K562 (cell line): ENCODE results near the gene VPS35. TPM values are rescaled to one million over a fixed set of nuclear protein-coding genes. Genes with fewer than 3 reads are reported as not detected.
A peak's percentile ranks its signal among the peaks of the same experiment; 100 is the strongest.

Source experiments
- ATAC-seq: fragments of 200-7000 bp; cut with Tn5 transposase; 3 replicates; pipeline ENCODE4 v1.9.1; 2020; ENCODE audit warnings: moderate library complexity
- BruUV-seq: library from RNA; stranded (reverse); fragments of 400-500 nt; replicated peaks from 2 replicates; lab custom pipeline; 2021; lab: Mats Ljungman, UMichigan
- CTCF ChIA-PET: fragments of 300-600 bp; formaldehyde crosslinking; extraction: SDS; loops from one replicate; lab custom pipeline; 2021; ENCODE audit warnings: low intra/inter-chr PET ratio; lab: Yijun Ruan, JAX
- POLR2A ChIA-PET: fragments of 300-600, 350-650 bp; sonication (Branson Sonifier 250); formaldehyde crosslinking; extraction: SDS; loops from one replicate; lab custom pipeline; 2021; ENCODE audit warnings: antibody characterized with exemption, inconsistent platforms; lab: Yijun Ruan, JAX
- DNase-seq, 4 experiments: peaks; one replicate each; pipeline versions ENCODE4 v3.0.0 to v3.0.0-alpha.2; 2011 to 2018; ENCODE audit warnings: low spot score in 3 of 4, mixed read lengths in 3 of 4; ENCODE audit errors: extremely low read depth in 1 of 4
- FAIRE-seq: peaks from 2 replicates; lab custom pipeline; 2011; peaks lifted over from hg19 to GRCh38; lab: Jason Lieb, UNC
- H2AFZ ChIP-seq: 2 replicates; pipeline ENCODE4 v1.6.0; 2011; ENCODE audit warnings: low read depth, low read length, control low read depth, inconsistent platforms
- H3K27ac ChIP-seq: fragments of 200-600 bp; 3 replicates; pipeline ENCODE4 v1.8.0; 2011; ENCODE audit warnings: low read depth, mild to moderate bottlenecking, control low read depth, inconsistent platforms, low read length, moderate library complexity, mixed read lengths; ENCODE audit errors: extremely low read depth
- H3K27me3 ChIP-seq, 2 experiments: fragments of 300-600 bp in 1 of 2; 2 replicates in 1 of 2; 3 replicates in 1 of 2; pipeline versions ENCODE4 v1.6.0 to v1.8.0; 2011; ENCODE audit warnings: inconsistent platforms in 2 of 2, low read length in 2 of 2, mild to moderate bottlenecking in 1 of 2, mixed read lengths in 1 of 2, moderate library complexity in 1 of 2; ENCODE audit not compliant: control insufficient read depth in 2 of 2, insufficient read depth in 2 of 2
- H3K36me3 ChIP-seq: fragments of 300-600 bp; 3 replicates; pipeline ENCODE4 v1.8.0; 2011; ENCODE audit warnings: mild to moderate bottlenecking, low read length, inconsistent platforms; ENCODE audit not compliant: control insufficient read depth, insufficient read depth
- H3K4me1 ChIP-seq, 2 experiments: fragments of 200-600 bp in 1 of 2; replicated peaks in 1 of 2; 2 replicates in 1 of 2; 3 replicates in 1 of 2; pipeline versions ENCODE4 v1.5.1 to v1.8.0; 2011; ENCODE audit warnings: inconsistent platforms in 2 of 2, low read length in 2 of 2, mild to moderate bottlenecking in 1 of 2, mixed read lengths in 1 of 2, moderate library complexity in 1 of 2; ENCODE audit not compliant: control insufficient read depth in 2 of 2, insufficient read depth in 2 of 2
- H3K4me2 ChIP-seq: 2 replicates; pipeline ENCODE4 v1.6.1; 2011; ENCODE audit warnings: low read length, control low read depth, inconsistent platforms, mixed read lengths; ENCODE audit not compliant: insufficient read depth
- H3K4me3 ChIP-seq: fragments of 200-600 bp; sonication (generic), shearing (Covaris generic); 2 replicates; pipeline ENCODE4 v1.5.1; 2016; ENCODE audit warnings: control low read depth, inconsistent platforms
- H3K79me2 ChIP-seq: fragments of 200-600 bp; 3 replicates; pipeline ENCODE4 v1.8.0; 2011; ENCODE audit warnings: low read length, inconsistent platforms; ENCODE audit not compliant: control insufficient read depth, insufficient read depth
- H3K9ac ChIP-seq, 2 experiments: 2 replicates each; pipeline versions ENCODE4 v1.6.0 to v1.6.1; 2011; ENCODE audit warnings: low read depth in 2 of 2, low read length in 2 of 2, control low read depth in 1 of 2, inconsistent platforms in 1 of 2, mild to moderate bottlenecking in 1 of 2, mixed read lengths in 1 of 2; ENCODE audit not compliant: insufficient read depth in 1 of 2
- H3K9me1 ChIP-seq: one replicate; pipeline ENCODE4 v1.6.0; 2011; ENCODE audit warnings: inconsistent platforms, mild to moderate bottlenecking, low read length, moderate library complexity; ENCODE audit not compliant: control insufficient read depth, insufficient read depth
- H3K9me3 ChIP-seq: replicated peaks from 2 replicates; pipeline ENCODE4 v1.5.1; 2011; ENCODE audit warnings: low read depth, low read length, inconsistent platforms; ENCODE audit not compliant: control insufficient read depth, insufficient read depth
- H4K20me1 ChIP-seq: replicated peaks from 2 replicates; pipeline ENCODE4 v1.6.1; 2011; ENCODE audit warnings: low read length, inconsistent platforms, mixed read lengths; ENCODE audit not compliant: control insufficient read depth, insufficient read depth
- CREM ChIP-seq: IDR thresholded peaks from 2 replicates; pipeline ENCODE4 v1.6.1; 2014; ENCODE audit warnings: antibody characterized with exemption, low read depth
- DACH1 ChIP-seq: fragments of 450-650 bp; IDR thresholded peaks from 2 replicates; pipeline ENCODE4 v1.6.1; 2018; ENCODE audit not compliant: partially characterized antibody
- GTF2B ChIP-seq: IDR thresholded peaks from 2 replicates; pipeline ENCODE4 v1.6.1; 2011; ENCODE audit not compliant: insufficient read length; ENCODE audit errors: extremely low read depth
- HSF4 ChIP-seq: fragments of 250-450 bp; sonication (Bioruptor Pico); IDR thresholded peaks from 2 replicates; pipeline ENCODE4 v2.1.2; 2022; ENCODE audit warnings: mild to moderate bottlenecking, moderate library complexity, borderline replicate concordance
- PTTG1 ChIP-seq: fragments of 450-650 bp; IDR thresholded peaks from 2 replicates; pipeline ENCODE4 v1.6.1; 2016; ENCODE audit warnings: low read depth, mild to moderate bottlenecking, missing genetic modification characterization, missing compliant biosample characterization
- ZNF318 ChIP-seq, 2 experiments: fragments of 450-650 bp; IDR thresholded peaks; 2 replicates each; pipeline ENCODE4 v1.6.1; 2016; ENCODE audit warnings: mild to moderate bottlenecking in 2 of 2, borderline replicate concordance in 1 of 2, low read depth in 1 of 2, moderate library complexity in 1 of 2
- ZNF445 ChIP-seq: fragments of 250-450 bp; sonication (Bioruptor Pico); IDR thresholded peaks from 2 replicates; pipeline ENCODE4 v1.4.0; 2020; ENCODE audit warnings: low read depth, mild to moderate bottlenecking, moderate library complexity
- ZNF586 ChIP-seq: fragments of 450-650 bp; formaldehyde crosslinking; conservative IDR thresholded peaks from 2 replicates; pipeline ENCODE4 v1.4.0; 2020; ENCODE audit warnings: mild to moderate bottlenecking, moderate library complexity
- WGBS: fragments of 100-300 bp; shearing (Covaris generic); methylation state at CpG from one replicate; pipeline ENCODE4 v1.1.6; 2016; ENCODE audit warnings: low coverage, mixed read lengths; ENCODE audit not compliant: insufficient coverage; ENCODE audit errors: missing lambda C conversion rate; 5-methylcytosine and 5-hydroxymethylcytosine counted together
- in situ Hi-C: fragments of 300-500 bp; cut with MboI; formaldehyde crosslinking; loops from 4 replicates; pipeline ENCODE4 v1.15.0; 2018; ENCODE audit warnings: inconsistent platforms, mixed read lengths
- intact Hi-C: fragments of 100-400 bp; cut with micrococcal nuclease; formaldehyde crosslinking; loops from 2 replicates; pipeline ENCODE4 v1.14.2; 2022
- polyA plus RNA-seq, 8 experiments: library from polyadenylated mRNA; depleted of rRNA in 4 of 8; stranded (reverse) in 5 of 8; unstranded in 3 of 8; fragments of >200 nt; fragmentation: Nextera tagmentation in 2 of 8; fragmentation: Illumina TruSeq in 1 of 8; extraction: Ambion mirVana in 2 of 8; extraction: Trizol in 1 of 8; gene quantifications; 2 replicates each; pipeline versions ENCODE4 v1.2.1 to v1.2.3, GENCODE V29; 2011 to 2014; ENCODE audit warnings: inconsistent platforms in 1 of 8, missing spikeins in 1 of 8
- total RNA-seq, 7 experiments: library from RNA; depleted of rRNA in 6 of 7; stranded (reverse); fragments of >200 nt in 6 of 7; fragmentation: Illumina TruSeq in 2 of 7; extraction: Trizol in 2 of 7; gene quantifications; 2 replicates each; pipeline versions ENCODE4 v1.2.1 to v1.2.3, GENCODE V29; 2011 to 2021; ENCODE audit warnings: low replicate concordance in 1 of 7

Gene VPS35
- total and polyA plus RNA-seq, 9 of the 15 experiments (the other 6 are each of a cell fraction or from before 2014, with no cell fraction given): 32.7 to 131 (median 66.2) TPM

GRCh38 chr16:46651305-46651704 lies 37.7 kb downstream of the VPS35 start (continued):
- TF ChIP-seq HSF4 (CRISPR knock-in tag) (no peak), PTTG1 (tag) (peak; percentile 80), ZNF586 (CRISPR knock-in tag) (no peak)

GRCh38 chr16:46650254-46650623 lies 38.7 kb downstream of the VPS35 start:
- no peak for DNase-seq
- peaks cover 0 to 5% of the 10 kb centered on the region in 2 experiments; a peak in 1 of 5 replicates for H3K27me3 ChIP-seq
- no TSS peak for BruUV-seq
- in situ Hi-C loops (loop anchor here (25.0 kb wide), 1 partner anchor 262 kb away; no protein-coding TSS in a partner anchor), intact Hi-C loops (no loop called here)
- no peak for TF ChIP-seq GTF2B
- no peak for TF ChIP-seq ZNF318 (IDR thresholded peaks at IDR 0.05; ENCODE audit: borderline replicate concordance in 1 of 2, low read depth in 1 of 2)
- no peak for TF ChIP-seq CREM
- peak; percentile 47 for TF ChIP-seq DACH1
- no peak for TF ChIP-seq ZNF445 (CRISPR knock-in tag)
- ATAC-seq: no peak
- WGBS: 80% methylated on average over 5 of the region's 5 CpGs
- H4K20me1 ChIP-seq: no peaks in the 10 kb centered on the region
- no peaks in the 10 kb centered on the region for H3K9me1 ChIP-seq
- H3K9me3 ChIP-seq: no peaks in the 10 kb centered on the region
- H2AFZ ChIP-seq: no peak overlapping the region; the same call in 1 of the 2 replicates
- ChIA-PET CTCF (no interaction called here), POLR2A (interaction anchor here (1.1 kb wide), 1 partner anchor 23 kb away, joined by 4 read pairs; no protein-coding TSS in a partner anchor)
- H3K9ac ChIP-seq: no peak overlapping the region
- FAIRE-seq: no peak
- no peaks in the 10 kb centered on the region for H3K36me3 ChIP-seq
- peaks cover 4 to 8% of the 10 kb centered on the region in 2 experiments; a peak in 3 of 5 replicates for H3K4me1 ChIP-seq
- H3K79me2 ChIP-seq: no peaks in the 10 kb centered on the region
- no peak overlapping the region for H3K4me3 ChIP-seq
- H3K27ac ChIP-seq: no peak overlapping the region
- no peak overlapping the region for H3K4me2 ChIP-seq
